HUES64 (cell line): ENCODE results near the gene NXNL1.

Source experiments
- H3K27ac ChIP-seq: 2 replicates; pipeline ENCODE4 v1.7.0; 2013; ENCODE audit warnings: low read depth, low read length, inconsistent platforms
- H3K27me3 ChIP-seq: 2 replicates; pipeline ENCODE4 v1.6.1; 2013; ENCODE audit warnings: mild to moderate bottlenecking, low read length; ENCODE audit not compliant: insufficient read depth
- H3K36me3 ChIP-seq: 2 replicates; pipeline ENCODE4 v1.6.1; 2013; ENCODE audit warnings: mild to moderate bottlenecking, low read length; ENCODE audit not compliant: insufficient read depth
- H3K4me1 ChIP-seq: 2 replicates; pipeline ENCODE4 v1.6.1; 2013; ENCODE audit warnings: mild to moderate bottlenecking, low read length, moderate library complexity; ENCODE audit not compliant: insufficient read depth
- H3K4me3 ChIP-seq: 2 replicates; pipeline ENCODE4 v1.5.1; 2013; ENCODE audit warnings: mild to moderate bottlenecking, low read length, moderate library complexity
- H3K9ac ChIP-seq: 2 replicates; pipeline ENCODE4 v1.6.1; 2013; ENCODE audit warnings: mild to moderate bottlenecking, low read depth, low read length
- H3K9me3 ChIP-seq: 2 replicates; pipeline ENCODE4 v1.6.1; 2013; ENCODE audit warnings: low read depth, low read length; ENCODE audit not compliant: insufficient read depth
- WGBS: fragments of 150-250, 120-280 bp; methylation state at CpG from one replicate; pipeline ENCODE4 v1.1.7; 2013; ENCODE audit warnings: missing lambda C conversion rate; 5-methylcytosine and 5-hydroxymethylcytosine counted together

Gene NXNL1

DNA sequence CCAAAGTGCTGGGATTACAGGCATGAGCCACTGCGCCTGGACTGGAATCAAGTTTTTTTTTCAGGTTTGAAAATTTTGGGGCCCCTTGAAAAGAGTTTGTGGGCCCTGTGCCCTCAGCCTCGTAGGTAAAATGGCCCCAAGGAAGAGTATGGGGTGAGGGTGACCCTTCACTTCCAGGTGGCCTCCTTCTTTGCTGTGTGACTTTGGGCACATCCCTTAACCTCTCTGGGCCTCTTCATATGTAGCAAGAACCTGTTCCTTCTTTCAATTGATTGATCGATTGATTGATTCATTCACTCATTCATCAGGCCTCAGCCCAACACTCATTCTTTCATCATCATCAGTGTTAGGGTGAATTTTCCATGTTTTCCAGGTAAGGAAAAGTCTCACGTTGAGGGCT, 8.9 kb downstream of the NXNL1 start:
- Histone ChIP-seq H3K27ac (no peak overlapping the region), H3K9ac (no peak overlapping the region), H3K27me3 (peaks cover 45% of the 10 kb centered on the region), H3K4me3 (no peak overlapping the region), H3K36me3 (no peaks in the 10 kb centered on the region), H3K9me3 (no peaks in the 10 kb centered on the region), H3K4me1 (peaks cover 4% of the 10 kb centered on the region)
- 87% methylated on average over 4 of the region's 4 CpGs for WGBS

DNA sequence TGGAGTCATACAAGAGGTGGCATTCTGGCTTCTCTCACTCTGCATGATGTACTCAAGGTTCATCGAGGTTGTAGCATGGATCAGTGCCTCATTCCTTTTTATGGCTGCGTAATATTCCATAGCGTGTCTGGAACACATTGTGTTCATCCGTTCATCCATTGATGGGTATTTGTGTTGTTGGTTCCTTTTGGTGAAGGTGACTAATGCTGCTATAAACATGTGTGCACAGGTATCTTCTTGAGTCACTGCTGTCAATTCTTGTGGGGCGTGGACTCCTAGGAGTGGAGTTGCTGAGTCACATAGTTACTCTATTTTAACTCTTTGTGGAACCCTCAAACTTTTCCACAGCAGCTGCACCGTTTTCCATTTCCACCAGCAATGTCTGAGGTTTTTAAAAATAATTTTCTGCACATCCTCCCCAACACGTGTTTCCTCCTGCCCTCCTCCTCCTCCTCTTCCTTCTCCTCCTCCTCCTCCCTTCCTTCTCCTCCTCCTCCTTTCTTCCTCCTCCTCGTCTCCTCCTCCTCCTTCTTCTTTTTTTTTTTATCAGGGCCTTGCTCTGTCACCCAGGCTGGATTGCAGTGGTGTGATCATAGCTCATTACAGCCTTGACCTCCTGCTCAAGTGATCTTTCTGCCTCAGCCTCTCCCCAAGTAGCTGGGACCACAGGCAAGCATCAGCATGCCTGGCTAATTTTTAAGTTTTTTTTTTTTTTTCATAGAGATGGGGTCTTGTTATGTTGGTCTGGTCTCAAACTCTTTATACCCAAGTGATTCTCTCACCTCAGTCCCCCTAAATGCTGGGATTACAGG, 10.3 kb downstream of the NXNL1 start:
- no peaks in the 10 kb centered on the region for H3K9me3 ChIP-seq
- H3K4me1 ChIP-seq, result peaks cover 4% of the 10 kb centered on the region
- no peaks in the 10 kb centered on the region for H3K36me3 ChIP-seq
- H3K9ac ChIP-seq, result no peak overlapping the region
- no peak overlapping the region for H3K27ac ChIP-seq
- 77% methylated on average over 7 of the region's 8 CpGs for WGBS
- peaks cover 37% of the 10 kb centered on the region for H3K27me3 ChIP-seq
- H3K4me3 ChIP-seq, result no peak overlapping the region

DNA sequence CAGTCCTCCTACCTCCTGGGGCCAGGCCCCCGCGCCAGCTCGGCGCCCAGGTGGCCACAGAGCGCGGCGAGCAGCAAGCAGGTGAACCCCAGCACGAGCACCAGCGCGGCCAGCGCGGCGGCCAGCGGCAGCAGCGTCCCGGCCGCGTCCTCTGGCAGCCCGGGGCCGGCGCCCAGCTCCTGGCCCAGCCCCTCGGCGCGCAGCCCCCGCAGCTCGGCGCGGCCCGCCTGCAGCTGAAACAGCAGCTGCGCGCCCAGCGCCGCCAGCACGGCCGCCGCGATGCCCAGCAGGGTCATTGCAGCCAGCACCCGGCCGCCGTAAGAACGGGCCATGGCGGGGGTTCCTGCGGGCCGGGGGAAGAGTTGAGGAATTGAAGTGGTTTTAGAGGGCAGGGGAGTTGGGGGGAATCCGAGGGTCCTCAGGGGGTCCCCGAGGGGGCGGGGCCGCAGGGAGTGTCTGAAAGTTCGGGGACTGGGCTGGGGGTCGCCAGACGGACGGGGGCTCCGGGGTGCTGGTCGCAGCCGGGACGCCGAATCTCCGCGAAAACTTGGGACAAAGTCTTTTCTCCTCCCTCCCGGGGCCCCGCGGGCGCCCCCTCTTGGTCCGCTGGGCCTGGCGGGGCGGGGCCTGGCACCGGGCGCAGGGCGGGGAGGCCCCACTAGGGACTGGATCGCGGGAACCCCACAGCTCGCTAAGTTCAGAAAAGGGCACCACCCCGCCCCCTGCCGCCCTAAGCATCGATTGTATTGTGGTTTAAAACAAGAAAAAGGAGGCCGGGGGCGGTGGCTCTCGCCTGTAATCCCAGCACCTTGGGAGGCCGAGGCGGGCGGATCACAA, 12.4 kb downstream of the NXNL1 start, which contains the start of gene TMEM221:
TMEM221 (minus strand) TSS at position 538 of the 837 bp plus-strand sequence; CDS start at position 332, 206 bp downstream.
- 2% methylated on average over 81 of the region's 81 CpGs for WGBS
- no peaks in the 10 kb centered on the region for H3K36me3 ChIP-seq
- H3K4me3 ChIP-seq, result peak within 1 kb of the TSS; percentile 56
- H3K4me1 ChIP-seq, result no peaks in the 10 kb centered on the region
- peaks cover 20% of the 10 kb centered on the region for H3K27me3 ChIP-seq
- no peak within 1 kb of the TSS for H3K27ac ChIP-seq
- H3K9ac ChIP-seq, result peak within 1 kb of the TSS; percentile 57
- no peaks in the 10 kb centered on the region for H3K9me3 ChIP-seq

- H3K9me3 ChIP-seq, result no peaks in the 10 kb centered on the region
- H3K27ac ChIP-seq, result no peak overlapping the region
- H3K4me3 ChIP-seq, result peak overlapping the region; percentile 56
- H3K27me3 ChIP-seq, result peaks cover 20% of the 10 kb centered on the region
- H3K4me1 ChIP-seq, result no peaks in the 10 kb centered on the region
- WGBS, result 34% methylated on average over 5 of the region's 5 CpGs
- peak overlapping the region; percentile 57 for H3K9ac ChIP-seq
- no peaks in the 10 kb centered on the region for H3K36me3 ChIP-seq
These were observed 13.0 kb downstream of the NXNL1 start for GRCh38 chr19:17447704-17448130.

DNA sequence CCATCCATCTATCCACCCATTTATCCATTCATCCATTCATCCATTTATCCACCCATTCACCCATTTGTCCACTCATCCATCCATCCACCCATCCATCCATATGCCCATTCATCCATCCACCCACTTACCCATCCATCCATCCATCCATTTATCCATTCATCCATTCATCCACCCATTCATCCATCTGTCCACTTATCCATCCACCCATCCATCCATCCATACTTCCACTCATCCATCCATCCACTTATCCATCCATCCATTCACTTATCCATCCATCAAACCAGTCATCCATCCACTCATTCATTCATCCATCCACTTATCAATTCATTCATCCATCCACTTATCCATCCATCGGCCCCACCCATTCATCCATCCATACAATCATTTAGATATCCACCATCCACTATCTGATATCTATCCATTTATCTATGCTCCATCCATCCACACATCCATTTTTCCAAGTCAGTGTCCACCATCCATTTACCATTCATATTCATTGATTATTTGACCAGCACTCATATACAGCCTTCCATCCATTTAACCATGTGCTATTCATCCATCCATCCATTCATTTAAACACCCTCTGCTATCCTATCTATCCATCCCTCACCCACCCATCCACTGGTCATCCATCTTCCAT, 15.1 kb downstream of the NXNL1 start:
- Histone ChIP-seq H3K27ac (no peak overlapping the region), H3K9me3 (no peaks in the 10 kb centered on the region), H3K36me3 (no peaks in the 10 kb centered on the region), H3K9ac (no peak overlapping the region), H3K4me3 (no peak overlapping the region), H3K4me1 (no peaks in the 10 kb centered on the region), H3K27me3 (peaks cover 20% of the 10 kb centered on the region)
- 87% methylated on average over 1 of the region's 1 CpG for WGBS

DNA sequence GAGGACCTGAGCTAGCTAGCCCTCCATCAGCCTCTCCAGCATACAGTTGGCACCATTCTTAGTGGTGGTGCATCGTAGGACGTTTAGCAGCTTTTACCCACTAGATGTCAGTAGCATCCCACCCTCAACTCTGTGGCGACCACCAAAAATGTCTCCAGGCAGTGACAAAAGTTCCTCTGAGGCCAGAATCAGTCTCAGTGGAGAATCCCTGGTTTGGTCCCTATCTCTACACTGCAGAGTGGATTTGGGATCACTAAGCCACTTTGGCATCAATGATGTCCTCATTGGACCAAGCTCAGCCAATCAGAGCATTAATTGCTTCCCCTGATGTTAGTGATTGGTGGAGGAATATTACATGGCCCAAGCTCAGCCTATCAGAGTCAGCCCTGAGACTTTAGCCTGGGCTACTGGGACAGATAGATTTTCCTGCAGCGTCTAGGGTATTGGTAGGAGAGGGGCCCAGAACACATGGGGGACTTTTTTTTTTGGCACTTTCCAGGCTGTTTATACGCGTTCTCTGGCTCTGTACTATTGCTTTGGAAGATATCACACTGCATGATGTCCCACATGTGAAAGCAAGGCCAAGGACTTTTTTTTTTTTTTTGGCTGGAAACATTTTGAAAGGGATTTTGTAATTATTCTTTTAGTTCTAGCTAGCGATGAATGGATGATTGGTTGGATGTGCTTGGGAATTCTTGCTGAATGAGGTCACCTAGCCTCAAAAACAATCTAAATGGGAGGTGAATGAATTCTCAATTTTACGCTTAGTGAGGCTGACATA, 19.3 kb downstream of the NXNL1 start:
- no peak overlapping the region for H3K4me3 ChIP-seq
- WGBS, result 70% methylated on average over 8 of the region's 8 CpGs
- H3K27me3 ChIP-seq, result peaks cover 5% of the 10 kb centered on the region
- H3K9ac ChIP-seq, result no peak overlapping the region
- H3K9me3 ChIP-seq, result no peaks in the 10 kb centered on the region
- no peaks in the 10 kb centered on the region for H3K36me3 ChIP-seq
- H3K4me1 ChIP-seq, result no peaks in the 10 kb centered on the region
- H3K27ac ChIP-seq, result no peak overlapping the region

DNA sequence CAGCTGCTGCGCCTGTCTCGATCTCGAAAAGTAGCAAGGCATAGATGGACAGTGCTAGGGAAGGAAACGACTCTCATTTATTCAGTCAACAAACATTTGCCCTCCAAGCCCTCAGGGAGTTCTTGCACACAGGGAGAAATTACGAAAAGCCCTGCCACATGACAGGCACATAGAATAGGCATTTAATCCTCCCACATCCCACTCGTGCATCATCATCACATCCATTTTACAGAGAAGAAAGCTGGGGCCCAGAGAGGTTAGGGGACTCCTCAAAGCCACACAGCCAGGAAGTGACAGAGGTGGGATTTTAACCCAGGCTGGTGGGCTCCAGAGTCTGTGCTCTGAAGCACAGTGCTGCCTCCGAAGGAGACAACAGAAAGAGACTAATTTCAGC, 23.9 kb downstream of the NXNL1 start:
- Histone ChIP-seq H3K27me3 (no peaks in the 10 kb centered on the region), H3K9me3 (no peaks in the 10 kb centered on the region), H3K36me3 (no peaks in the 10 kb centered on the region), H3K27ac (no peak overlapping the region), H3K9ac (no peak overlapping the region), H3K4me1 (no peaks in the 10 kb centered on the region), H3K4me3 (no peak overlapping the region)
- 87% methylated on average over 7 of the region's 7 CpGs for WGBS

DNA sequence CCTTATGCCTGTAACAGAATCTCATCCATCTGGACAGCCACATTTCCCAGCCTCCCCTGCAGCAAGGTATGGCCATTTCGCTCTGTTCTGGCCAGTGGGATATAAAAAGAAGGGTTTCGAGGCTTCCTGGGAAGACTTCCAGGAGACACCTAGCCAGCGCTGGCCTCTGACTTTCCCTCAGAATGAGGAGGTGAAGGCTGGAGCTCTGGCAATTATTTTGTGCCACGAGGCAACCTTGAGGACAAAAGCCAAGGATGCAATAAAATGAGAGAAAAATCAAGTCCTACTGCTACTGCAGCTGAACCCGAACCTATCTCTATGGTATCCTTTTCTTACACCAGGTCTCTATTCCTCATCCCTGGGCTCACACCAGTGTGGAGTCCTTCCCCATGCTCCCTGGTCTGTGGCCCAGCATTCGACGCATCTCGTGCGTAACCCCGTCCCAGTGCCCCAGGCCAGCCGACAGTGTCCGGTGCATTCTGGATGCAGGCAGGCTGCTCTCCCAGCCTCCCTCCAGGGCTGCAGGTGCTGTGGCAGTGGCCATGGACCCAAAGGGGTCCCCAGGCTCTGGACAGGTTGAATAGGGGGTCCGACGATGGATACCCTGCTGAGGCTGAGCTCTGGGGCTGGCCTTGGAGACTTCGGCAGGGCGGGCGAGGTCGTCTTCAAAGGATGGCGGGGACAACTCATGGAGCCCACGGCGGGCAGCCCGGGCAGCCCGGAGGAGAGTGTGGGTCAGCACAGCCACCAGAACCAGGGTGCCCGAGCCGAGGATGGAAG, 24.4 kb downstream of the NXNL1 start:
- Histone ChIP-seq H3K36me3 (no peaks in the 10 kb centered on the region), H3K27me3 (no peaks in the 10 kb centered on the region), H3K9ac (no peak overlapping the region), H3K4me1 (no peaks in the 10 kb centered on the region), H3K4me3 (no peak overlapping the region), H3K9me3 (no peaks in the 10 kb centered on the region), H3K27ac (no peak overlapping the region)
- 92% methylated on average over 24 of the region's 25 CpGs for WGBS

DNA sequence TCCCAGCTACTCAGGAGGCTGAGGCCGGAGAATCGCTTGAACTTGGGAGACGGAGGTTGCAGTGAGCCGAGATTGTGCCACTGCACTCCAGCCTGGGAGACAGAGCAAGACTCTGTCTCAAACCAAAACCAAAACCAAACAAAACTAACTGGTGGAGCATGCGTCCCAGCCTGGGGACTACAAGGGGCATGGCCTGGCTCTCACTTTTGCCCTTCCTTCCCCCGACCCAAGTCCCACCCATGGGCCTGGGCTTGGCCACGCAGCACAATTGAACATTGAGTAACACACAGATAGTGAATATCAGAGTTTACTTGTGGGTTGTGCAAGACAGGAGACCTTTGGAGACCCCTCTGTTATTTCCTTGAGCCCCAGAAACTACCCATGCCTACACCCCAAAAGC, 25.5 kb downstream of the NXNL1 start:
- Histone ChIP-seq H3K9me3 (no peaks in the 10 kb centered on the region), H3K36me3 (no peaks in the 10 kb centered on the region), H3K4me3 (no peak overlapping the region), H3K27ac (no peak overlapping the region), H3K9ac (no peak overlapping the region), H3K4me1 (no peaks in the 10 kb centered on the region), H3K27me3 (no peaks in the 10 kb centered on the region)
- 94% methylated on average over 7 of the region's 7 CpGs for WGBS

DNA sequence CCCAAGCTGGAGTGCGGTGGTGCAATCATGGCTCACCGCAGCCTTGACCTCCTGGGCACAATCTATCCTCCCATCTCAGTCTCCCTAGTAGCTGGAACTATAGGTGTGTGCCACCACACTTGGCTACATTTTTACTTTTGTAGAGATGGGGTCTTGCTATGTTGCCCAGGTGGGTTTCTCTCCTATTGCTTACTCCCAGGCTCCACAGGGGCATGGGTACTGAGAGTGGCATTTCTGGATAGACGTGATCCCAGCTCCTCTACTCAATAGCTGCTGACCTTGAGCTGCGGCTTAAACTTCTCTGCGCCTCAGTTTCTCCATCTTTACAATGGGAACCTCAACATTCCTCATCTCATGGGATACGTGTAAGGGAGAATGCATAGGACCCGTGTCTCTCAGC, 29.3 kb downstream of the NXNL1 start:
- no peaks in the 10 kb centered on the region for H3K27me3 ChIP-seq
- no peaks in the 10 kb centered on the region for H3K36me3 ChIP-seq
- H3K9me3 ChIP-seq, result no peaks in the 10 kb centered on the region
- H3K27ac ChIP-seq, result no peak overlapping the region
- H3K4me1 ChIP-seq, result no peaks in the 10 kb centered on the region
- no peak overlapping the region for H3K9ac ChIP-seq
- WGBS, result 92% methylated on average over 7 of the region's 7 CpGs
- no peak overlapping the region for H3K4me3 ChIP-seq
